HCT116 (cell line): Measurements from ENCODE around the gene CAMKK1. TPM values are rescaled to one million over a fixed set of nuclear protein-coding genes. Genes with fewer than 3 reads are reported as not detected.

ENCODE experiments used
- ATAC-seq: fragments of 200-7000 bp; cut with Tn5 transposase; 2 replicates; pipeline ENCODE4 v1.9.1; 2020; ENCODE audit warnings: mild to moderate bottlenecking, moderate library complexity
- BruUV-seq: library from RNA; stranded (reverse); fragments of 400-500 nt; replicated peaks from 2 replicates; lab custom pipeline; 2021; lab: Mats Ljungman, UMichigan
- CTCF ChIA-PET: fragments of 300-600 bp; sonication (Branson Sonifier 250); formaldehyde crosslinking; loops from one replicate; lab custom pipeline; 2021; ENCODE audit warnings: antibody characterized with exemption; lab: Charles Lee
- POLR2A ChIA-PET: fragments of 300-600, 350-600 bp; sonication (Branson Sonifier 250); formaldehyde crosslinking; loops from one replicate; lab custom pipeline; 2021; ENCODE audit warnings: antibody characterized with exemption; lab: Charles Lee
- RAD21 ChIA-PET, 2 experiments: fragments of 300-600 bp; sonication (Branson Sonifier 250); formaldehyde crosslinking; loops; one replicate each; lab custom pipeline; 2023; ENCODE audit warnings: low total read pairs in 2 of 2; ENCODE audit not compliant: uncharacterized antibody in 2 of 2, unreplicated experiment in 2 of 2, low non-redundant PET in 1 of 2; lab: Charles Lee
- DNase-seq: peaks from one replicate; pipeline ENCODE4 v3.0.0-alpha.2; 2010; ENCODE audit warnings: low read depth, low spot score
- H2AFZ ChIP-seq: fragments of 200-600 bp; shearing (Covaris generic), sonication (generic); 2 replicates; pipeline ENCODE4 v1.6.1; 2017; ENCODE audit warnings: low read depth, mixed run types, mixed read lengths, antibody characterized with exemption, low read length; ENCODE audit not compliant: poor library complexity, severe bottlenecking
- H3K27ac ChIP-seq: 2 replicates; pipeline ENCODE4 v1.5.1; 2012; ENCODE audit warnings: low read depth, low read length
- H3K27me3 ChIP-seq: fragments of 200-600 bp; sonication (generic); 2 replicates; pipeline ENCODE4 v1.6.1; 2016; ENCODE audit warnings: mixed run types, low read length, mixed read lengths; ENCODE audit not compliant: insufficient read depth
- H3K36me3 ChIP-seq, 2 experiments: fragments of 200-500 bp in 1 of 2; fragments of 200-600 bp in 1 of 2; sonication (Bioruptor generic) in 1 of 2; sonication (generic) in 1 of 2; 2 replicates each; pipeline versions ENCODE4 v1.5.1 to v1.6.1; 2014 to 2016; ENCODE audit warnings: low read length in 2 of 2, inconsistent platforms in 1 of 2, mixed read lengths in 1 of 2, mixed run types in 1 of 2; ENCODE audit not compliant: insufficient read depth in 2 of 2, control insufficient read depth in 1 of 2
- H3K4me1 ChIP-seq, 2 experiments: fragments of 200-600 bp in 1 of 2; sonication (generic) in 1 of 2; 2 replicates each; pipeline versions ENCODE4 v1.5.1 to v1.6.1; 2012 to 2017; ENCODE audit warnings: low read length in 2 of 2, inconsistent platforms in 1 of 2, mild to moderate bottlenecking in 1 of 2, mixed read lengths in 1 of 2, mixed run types in 1 of 2, moderate library complexity in 1 of 2; ENCODE audit not compliant: insufficient read depth in 2 of 2, control insufficient read depth in 1 of 2
- H3K4me2 ChIP-seq: fragments of 200-600 bp; sonication (generic); 2 replicates; pipeline ENCODE4 v1.6.1; 2017; ENCODE audit warnings: mixed run types, low read length, mixed read lengths
- H3K4me3 ChIP-seq, 2 experiments: fragments of 200-600 bp in 1 of 2; sonication (generic) in 1 of 2; replicated peaks in 1 of 2; 2 replicates each; pipeline ENCODE4 v1.5.1; 2011 to 2016; ENCODE audit warnings: low read length in 2 of 2, control low read depth in 1 of 2, low read depth in 1 of 2, mild to moderate bottlenecking in 1 of 2, mixed read lengths in 1 of 2, mixed run types in 1 of 2
- H3K79me2 ChIP-seq: fragments of 200-600 bp; sonication (generic); 2 replicates; pipeline ENCODE4 v1.6.1; 2017; ENCODE audit warnings: mild to moderate bottlenecking, mixed run types, low read length, moderate library complexity, mixed read lengths; ENCODE audit not compliant: insufficient read depth
- H3K9ac ChIP-seq: fragments of 200-600 bp; sonication (generic); 2 replicates; pipeline ENCODE4 v1.6.1; 2016; ENCODE audit warnings: low read length, mixed read lengths
- H3K9me2 ChIP-seq: fragments of 200-600 bp; sonication (generic), shearing (Covaris generic); 2 replicates; pipeline ENCODE4 v1.6.1; 2017; ENCODE audit warnings: mixed run types, mild to moderate bottlenecking, moderate library complexity; ENCODE audit not compliant: insufficient read depth
- H3K9me3 ChIP-seq, 2 experiments: fragments of 200-500 bp in 1 of 2; fragments of 200-600 bp in 1 of 2; sonication (Bioruptor generic) in 1 of 2; sonication (generic) in 1 of 2; 2 replicates each; pipeline ENCODE4 v1.6.1; 2014 to 2017; ENCODE audit warnings: low read length in 2 of 2, mixed read lengths in 2 of 2, inconsistent platforms in 1 of 2, low read depth in 1 of 2, mild to moderate bottlenecking in 1 of 2, mixed run types in 1 of 2, moderate library complexity in 1 of 2; ENCODE audit not compliant: control insufficient read depth in 1 of 2, insufficient read depth in 1 of 2
- H4K20me1 ChIP-seq: fragments of 200-600 bp; sonication (generic), shearing (Covaris generic); 2 replicates; pipeline ENCODE4 v1.6.1; 2017; ENCODE audit warnings: mixed run types, mild to moderate bottlenecking, moderate library complexity; ENCODE audit not compliant: insufficient read depth
- ATF3 ChIP-seq: IDR thresholded peaks from 2 replicates; pipeline ENCODE4 v1.6.1; 2012
- CBX3 ChIP-seq: IDR thresholded peaks from 2 replicates; pipeline ENCODE4 v1.6.1; 2012; ENCODE audit warnings: low read depth
- CEBPB ChIP-seq: IDR thresholded peaks from 2 replicates; pipeline ENCODE4 v1.6.1; 2012; ENCODE audit warnings: low read depth
- CTCF ChIP-seq, 3 experiments: fragments of 200-600 bp in 1 of 3; sonication (generic) in 1 of 3; IDR thresholded peaks in 2 of 3; conservative IDR thresholded peaks in 1 of 3; 2 replicates each; pipeline ENCODE4 v1.5.1; 2012 to 2017; ENCODE audit warnings: low read depth in 2 of 3, low read length in 2 of 3, antibody characterized with exemption in 1 of 3, borderline replicate concordance in 1 of 3, control low read depth in 1 of 3, mild to moderate bottlenecking in 1 of 3, mixed read lengths in 1 of 3, mixed run types in 1 of 3, moderate library complexity in 1 of 3; ENCODE audit not compliant: insufficient read depth in 1 of 3
- EGR1 ChIP-seq: IDR thresholded peaks from 2 replicates; pipeline ENCODE4 v1.6.1; 2012; ENCODE audit warnings: low read depth
- ELF1 ChIP-seq: IDR thresholded peaks from 2 replicates; pipeline ENCODE4 v1.6.1; 2012; ENCODE audit warnings: low read depth, borderline replicate concordance
- EZH2 ChIP-seq: fragments of 200-600 bp; sonication (generic); IDR thresholded peaks from 2 replicates; pipeline ENCODE4 v1.6.1; 2017; ENCODE audit warnings: antibody characterized with exemption, mixed run types
- FOSL1 ChIP-seq: IDR thresholded peaks from 2 replicates; pipeline ENCODE4 v1.6.1; 2012; ENCODE audit warnings: low read depth
- MAX ChIP-seq: IDR thresholded peaks from 2 replicates; pipeline ENCODE4 v1.6.1; 2012
- POLR2A ChIP-seq: IDR thresholded peaks from 2 replicates; pipeline ENCODE4 v1.7.0; 2011; ENCODE audit warnings: borderline replicate concordance; ENCODE audit not compliant: insufficient read depth, insufficient read length; ENCODE audit errors: extremely low read depth
- RAD21 ChIP-seq: IDR thresholded peaks from 2 replicates; pipeline ENCODE4 v1.6.1; 2012; ENCODE audit warnings: low read depth, mild to moderate bottlenecking
- REST ChIP-seq: IDR thresholded peaks from 2 replicates; pipeline ENCODE4 v1.6.1; 2012; ENCODE audit warnings: low read depth
- SIN3A ChIP-seq: IDR thresholded peaks from 2 replicates; pipeline ENCODE4 v1.6.1; 2012; ENCODE audit warnings: low read depth
- SRF ChIP-seq: IDR thresholded peaks from 2 replicates; pipeline ENCODE4 v1.6.1; 2012; ENCODE audit warnings: low read depth
- TCF7L2 ChIP-seq: IDR thresholded peaks from 2 replicates; pipeline ENCODE4 v1.7.0; 2011; ENCODE audit warnings: borderline replicate concordance, inconsistent platforms; ENCODE audit not compliant: insufficient read depth, insufficient read length; ENCODE audit errors: extremely low read depth
- ZFX ChIP-seq: fragments of 450-650 bp; IDR thresholded peaks from 2 replicates; pipeline ENCODE4 v1.6.1; 2017
- ZNF274 ChIP-seq: fragments of 200-500 bp; sonication (Bioruptor generic); IDR thresholded peaks from 2 replicates; pipeline ENCODE4 v1.6.1; 2014; ENCODE audit warnings: mild to moderate bottlenecking, low read depth, low read length, inconsistent platforms
- intact Hi-C: fragments of 100-400 bp; cut with micrococcal nuclease; formaldehyde crosslinking; loops from 2 replicates; pipeline ENCODE4 v1.10.0; 2022
- total RNA-seq: library from RNA; stranded (reverse); gene quantifications from one replicate; pipeline ENCODE4 v1.2.1, GENCODE V29; 2021; ENCODE audit not compliant: unreplicated experiment

Gene CAMKK1
- total RNA-seq, 1 experiment from 2014 or later: 10.6 TPM

- no peak for ATAC-seq
- Histone ChIP-seq H3K36me3 (no peaks in the 10 kb centered on the region), H3K9ac (no peak overlapping the region), H3K27ac (no peak overlapping the region), H3K4me2 (no peak overlapping the region), H3K9me3 (no peaks in the 10 kb centered on the region), H3K9me2 (no peaks in the 10 kb centered on the region), H4K20me1 (no peaks in the 10 kb centered on the region), H3K79me2 (no peaks in the 10 kb centered on the region), H3K27me3 (no peaks in the 10 kb centered on the region), H2AFZ (no peak overlapping the region), H3K4me3 (no peak overlapping the region), H3K4me1 (peaks cover 0 to 8% of the 10 kb centered on the region in 2 experiments; a peak in 2 of 4 replicates)
- ChIA-PET POLR2A (no interaction called here), CTCF (interaction anchor here (1.8 to 3.9 kb wide), 4 partner anchors 23 to 175 kb away, joined by 8 to 31 read pairs (median 15); partner anchors contain the start of gene NCBP3), RAD21 (no interaction called here)
- no TSS peak for BruUV-seq
- intact Hi-C loops: loop anchor here (5.0 kb wide), 1 partner anchor 159 kb away; no protein-coding TSS in a partner anchor
- TF ChIP-seq EZH2: no peak
- no peak for TF ChIP-seq ELF1
- no peak for TF ChIP-seq CTCF (IDR thresholded peaks at IDR 0.05 in 2 of 3, conservative IDR thresholded peaks at IDR 0.05 in 1 of 3; ENCODE audit: borderline replicate concordance in 1 of 3, insufficient read depth in 1 of 3, low read depth in 2 of 3, low read length in 2 of 3)
- no peak for TF ChIP-seq POLR2A
- no peak for TF ChIP-seq CEBPB
- no peak for TF ChIP-seq ZFX
- TF ChIP-seq CBX3: no peak
- no peak for TF ChIP-seq ZNF274
- TF ChIP-seq ATF3: no peak
- no peak for TF ChIP-seq MAX
- no peak for TF ChIP-seq REST
- no peak for TF ChIP-seq RAD21
- no peak for TF ChIP-seq EGR1
- TF ChIP-seq SRF: no peak
- no peak for TF ChIP-seq SIN3A
- TF ChIP-seq FOSL1: no peak
- no peak for TF ChIP-seq TCF7L2
- no peak for DNase-seq
These were observed 20.0 kb upstream of the CAMKK1 start for GRCh38 chr17:3912827-3913226.
